SK-N-SH treated with all-trans-retinoic acid at 6 μM for 48 hours (cell line): Measurements from ENCODE around the gene MIB2.
"Not testable (repeated sequence)": the region's sequence is repeated elsewhere in the genome, so short reads cannot be mapped to it uniquely, and the experiment has no call there.

Experiments used
- ATAC-seq: fragments of 200-7000 bp; cut with Tn5 transposase; 3 replicates; pipeline ENCODE4 v1.9.1; 2020; ENCODE audit warnings: mild to moderate bottlenecking, moderate library complexity
- ARNTL ChIP-seq: fragments of 450-650 bp; formaldehyde crosslinking; IDR thresholded peaks from 2 replicates; pipeline ENCODE4 v1.5.0; 2020; ENCODE audit warnings: low read depth, mild to moderate bottlenecking, moderate library complexity, borderline replicate concordance
- BACH2 ChIP-seq: fragments of 250-450 bp; sonication (Bioruptor Pico); IDR thresholded peaks from 2 replicates; pipeline ENCODE4 v1.9.0; 2021; ENCODE audit warnings: mild to moderate bottlenecking, borderline replicate concordance
- CSDC2 ChIP-seq: fragments of 250-450 bp; sonication (Bioruptor Pico); IDR thresholded peaks from 2 replicates; pipeline ENCODE4 v1.5.0; 2020; ENCODE audit warnings: mild to moderate bottlenecking, moderate library complexity
- GLIS3 ChIP-seq: fragments of 250-450 bp; sonication (Bioruptor Pico); IDR thresholded peaks from 2 replicates; pipeline ENCODE4 v1.5.0; 2020; ENCODE audit warnings: mild to moderate bottlenecking, moderate library complexity
- ISL1 ChIP-seq: fragments of 250-450 bp; sonication (Bioruptor Pico); IDR thresholded peaks from 2 replicates; pipeline ENCODE4 v2.1.2; 2022; ENCODE audit warnings: mild to moderate bottlenecking, moderate library complexity
- PPARA ChIP-seq: fragments of 250-450 bp; sonication (Bioruptor Pico); IDR thresholded peaks from 2 replicates; pipeline ENCODE4 v1.5.0; 2020; ENCODE audit warnings: mild to moderate bottlenecking, borderline replicate concordance
- RARB ChIP-seq: fragments of 250-450 bp; sonication (Bioruptor Pico); IDR thresholded peaks from 2 replicates; pipeline ENCODE4 v1.8.0; 2021; ENCODE audit warnings: mild to moderate bottlenecking, moderate library complexity
- SNAI2 ChIP-seq: fragments of 250-450 bp; sonication (Bioruptor Pico); IDR thresholded peaks from 2 replicates; pipeline ENCODE4 v1.5.0; 2020; ENCODE audit warnings: mild to moderate bottlenecking, moderate library complexity
- TCF4 ChIP-seq: fragments of 250-450 bp; sonication (Bioruptor Pico); IDR thresholded peaks from 2 replicates; pipeline ENCODE4 v1.8.0; 2021; ENCODE audit warnings: mild to moderate bottlenecking, moderate library complexity, borderline replicate concordance
- TOX ChIP-seq: fragments of 250-450 bp; sonication (Bioruptor Pico); IDR thresholded peaks from 2 replicates; pipeline ENCODE4 v1.8.0; 2021; ENCODE audit warnings: mild to moderate bottlenecking, moderate library complexity, borderline replicate concordance
- ZFP3 ChIP-seq: fragments of 250-450 bp; sonication (Bioruptor Pico); IDR thresholded peaks from 2 replicates; pipeline ENCODE4 v1.5.0; 2020; ENCODE audit warnings: mild to moderate bottlenecking, moderate library complexity
- ZFP30 ChIP-seq: fragments of 450-650 bp; formaldehyde crosslinking; IDR thresholded peaks from 2 replicates; pipeline ENCODE4 v1.5.0; 2022; ENCODE audit warnings: mild to moderate bottlenecking, moderate library complexity
- ZNF8 ChIP-seq: fragments of 450-650 bp; formaldehyde crosslinking; IDR thresholded peaks from 2 replicates; pipeline ENCODE4 v1.5.0; 2020; ENCODE audit warnings: mild to moderate bottlenecking, moderate library complexity
- TF ChIP-seq, protein P1 (sequence below): fragments of 250-450 bp; sonication (Bioruptor Pico); IDR thresholded peaks from 2 replicates; pipeline ENCODE4 v1.5.1; 2021; ENCODE audit warnings: mild to moderate bottlenecking, moderate library complexity
- TF ChIP-seq, protein P2 (sequence below): fragments of 250-450 bp; sonication (Bioruptor Pico); IDR thresholded peaks from 2 replicates; pipeline ENCODE4 v1.8.0; 2021; ENCODE audit warnings: low read depth, mild to moderate bottlenecking, moderate library complexity, borderline replicate concordance
- TF ChIP-seq, protein P3 (sequence below): fragments of 250-450 bp; sonication (Bioruptor Pico); IDR thresholded peaks from 2 replicates; pipeline ENCODE4 v1.5.1; 2020; ENCODE audit warnings: low read depth, mild to moderate bottlenecking, moderate library complexity
- TF ChIP-seq, protein P4 (sequence below): fragments of 250-450 bp; sonication (Bioruptor Pico); IDR thresholded peaks from 2 replicates; pipeline ENCODE4 v1.8.0; 2020; ENCODE audit warnings: mild to moderate bottlenecking, moderate library complexity, borderline replicate concordance
- TF ChIP-seq, protein P5 (sequence below): fragments of 250-450 bp; sonication (Bioruptor Pico); IDR thresholded peaks from 2 replicates; pipeline ENCODE4 v1.5.0; 2020; ENCODE audit warnings: mild to moderate bottlenecking, moderate library complexity

Gene MIB2

DNA sequence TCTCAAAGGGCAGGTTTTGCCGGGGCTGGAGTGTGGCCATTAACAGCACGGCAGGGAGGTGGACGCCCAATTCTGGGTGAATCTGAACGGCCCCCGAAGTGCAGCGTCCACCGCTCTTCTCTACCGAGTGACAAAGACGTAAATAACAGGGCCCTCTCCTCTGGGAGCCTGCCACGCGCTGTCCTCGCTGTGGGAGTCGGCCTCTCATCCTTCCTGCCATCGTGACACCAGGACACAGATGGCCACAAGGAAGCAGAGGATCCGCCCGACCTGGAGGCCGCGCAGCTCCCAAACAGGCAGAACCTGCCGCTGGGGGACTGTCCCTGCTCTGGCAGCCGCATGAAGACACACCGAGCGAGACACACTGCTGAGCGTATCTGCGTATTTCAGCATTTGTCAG is 55.6 kb downstream of the MIB2 start:
- no peak for ATAC-seq
- TF ChIP-seq TCF4 (CRISPR knock-in tag) (no peak), PPARA (no peak), BACH2 (CRISPR knock-in tag) (no peak), GLIS3 (CRISPR knock-in tag) (no peak), ISL1 (CRISPR knock-in tag) (no peak), ARNTL (CRISPR knock-in tag) (no peak)
- TF ChIP-seq, protein P1, sequence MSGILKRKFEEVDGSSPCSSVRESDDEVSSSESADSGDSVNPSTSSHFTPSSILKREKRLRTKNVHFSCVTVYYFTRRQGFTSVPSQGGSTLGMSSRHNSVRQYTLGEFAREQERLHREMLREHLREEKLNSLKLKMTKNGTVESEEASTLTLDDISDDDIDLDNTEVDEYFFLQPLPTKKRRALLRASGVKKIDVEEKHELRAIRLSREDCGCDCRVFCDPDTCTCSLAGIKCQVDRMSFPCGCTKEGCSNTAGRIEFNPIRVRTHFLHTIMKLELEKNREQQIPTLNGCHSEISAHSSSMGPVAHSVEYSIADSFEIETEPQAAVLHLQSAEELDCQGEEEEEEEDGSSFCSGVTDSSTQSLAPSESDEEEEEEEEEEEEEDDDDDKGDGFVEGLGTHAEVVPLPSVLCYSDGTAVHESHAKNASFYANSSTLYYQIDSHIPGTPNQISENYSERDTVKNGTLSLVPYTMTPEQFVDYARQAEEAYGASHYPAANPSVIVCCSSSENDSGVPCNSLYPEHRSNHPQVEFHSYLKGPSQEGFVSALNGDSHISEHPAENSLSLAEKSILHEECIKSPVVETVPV (CRISPR knock-in tag): no peak
- TF ChIP-seq, protein P2, sequence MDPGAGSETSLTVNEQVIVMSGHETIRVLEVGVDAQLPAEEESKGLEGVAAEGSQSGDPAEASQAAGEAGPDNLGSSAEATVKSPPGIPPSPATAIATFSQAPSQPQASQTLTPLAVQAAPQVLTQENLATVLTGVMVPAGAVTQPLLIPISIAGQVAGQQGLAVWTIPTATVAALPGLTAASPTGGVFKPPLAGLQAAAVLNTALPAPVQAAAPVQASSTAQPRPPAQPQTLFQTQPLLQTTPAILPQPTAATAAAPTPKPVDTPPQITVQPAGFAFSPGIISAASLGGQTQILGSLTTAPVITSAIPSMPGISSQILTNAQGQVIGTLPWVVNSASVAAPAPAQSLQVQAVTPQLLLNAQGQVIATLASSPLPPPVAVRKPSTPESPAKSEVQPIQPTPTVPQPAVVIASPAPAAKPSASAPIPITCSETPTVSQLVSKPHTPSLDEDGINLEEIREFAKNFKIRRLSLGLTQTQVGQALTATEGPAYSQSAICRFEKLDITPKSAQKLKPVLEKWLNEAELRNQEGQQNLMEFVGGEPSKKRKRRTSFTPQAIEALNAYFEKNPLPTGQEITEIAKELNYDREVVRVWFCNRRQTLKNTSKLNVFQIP (CRISPR knock-in tag): no peak

DNA sequence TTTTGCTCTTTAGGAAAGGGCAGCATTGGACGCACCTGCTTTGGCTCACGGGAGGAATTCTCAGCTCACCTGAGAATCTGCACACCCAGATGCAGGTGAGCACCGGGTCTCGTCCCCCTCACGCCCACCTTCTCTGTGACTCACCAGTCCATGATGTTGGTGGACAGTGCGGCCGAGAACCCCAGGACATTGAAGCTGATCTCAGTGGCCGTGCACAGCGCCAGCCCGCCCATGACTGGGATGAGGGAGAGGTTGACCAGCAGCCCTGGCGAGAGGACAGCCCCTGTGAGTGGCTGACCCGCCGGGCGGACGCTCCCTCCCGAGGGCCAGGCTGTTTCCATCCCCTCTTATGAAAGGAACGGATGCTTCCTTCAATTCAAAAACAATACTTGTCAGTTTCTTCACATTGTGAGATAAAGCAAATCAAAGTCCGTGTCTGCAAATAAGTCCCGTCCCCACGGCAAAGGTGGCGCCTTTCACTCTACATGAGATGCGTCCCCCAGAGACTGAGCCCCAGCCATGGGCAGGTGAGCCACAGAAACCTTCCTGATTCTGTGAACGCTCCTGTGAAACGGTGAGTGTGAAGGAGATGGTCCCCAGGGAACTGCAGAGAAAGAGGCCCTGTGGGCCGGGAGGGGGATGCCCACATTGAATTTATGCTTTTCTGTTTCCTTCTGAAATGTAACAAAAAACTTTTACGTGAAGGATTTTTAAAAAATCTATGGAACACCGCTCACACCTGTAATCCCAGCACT is 56.2 kb downstream of the MIB2 start:
- TF ChIP-seq RARB (CRISPR knock-in tag) (no peak), ZFP30 (CRISPR knock-in tag) (no peak), ZFP3 (CRISPR knock-in tag) (no peak), ARNTL (CRISPR knock-in tag) (no peak), TOX (CRISPR knock-in tag) (no peak), SNAI2 (CRISPR knock-in tag) (no peak)
- TF ChIP-seq, protein P3, sequence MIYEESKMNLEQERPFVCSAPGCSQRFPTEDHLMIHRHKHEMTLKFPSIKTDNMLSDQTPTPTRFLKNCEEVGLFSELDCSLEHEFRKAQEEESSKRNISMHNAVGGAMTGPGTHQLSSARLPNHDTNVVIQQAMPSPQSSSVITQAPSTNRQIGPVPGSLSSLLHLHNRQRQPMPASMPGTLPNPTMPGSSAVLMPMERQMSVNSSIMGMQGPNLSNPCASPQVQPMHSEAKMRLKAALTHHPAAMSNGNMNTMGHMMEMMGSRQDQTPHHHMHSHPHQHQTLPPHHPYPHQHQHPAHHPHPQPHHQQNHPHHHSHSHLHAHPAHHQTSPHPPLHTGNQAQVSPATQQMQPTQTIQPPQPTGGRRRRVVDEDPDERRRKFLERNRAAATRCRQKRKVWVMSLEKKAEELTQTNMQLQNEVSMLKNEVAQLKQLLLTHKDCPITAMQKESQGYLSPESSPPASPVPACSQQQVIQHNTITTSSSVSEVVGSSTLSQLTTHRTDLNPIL (CRISPR knock-in tag): no peak
- TF ChIP-seq, protein P1 (CRISPR knock-in tag): no peak
- no peak for ATAC-seq

DNA sequence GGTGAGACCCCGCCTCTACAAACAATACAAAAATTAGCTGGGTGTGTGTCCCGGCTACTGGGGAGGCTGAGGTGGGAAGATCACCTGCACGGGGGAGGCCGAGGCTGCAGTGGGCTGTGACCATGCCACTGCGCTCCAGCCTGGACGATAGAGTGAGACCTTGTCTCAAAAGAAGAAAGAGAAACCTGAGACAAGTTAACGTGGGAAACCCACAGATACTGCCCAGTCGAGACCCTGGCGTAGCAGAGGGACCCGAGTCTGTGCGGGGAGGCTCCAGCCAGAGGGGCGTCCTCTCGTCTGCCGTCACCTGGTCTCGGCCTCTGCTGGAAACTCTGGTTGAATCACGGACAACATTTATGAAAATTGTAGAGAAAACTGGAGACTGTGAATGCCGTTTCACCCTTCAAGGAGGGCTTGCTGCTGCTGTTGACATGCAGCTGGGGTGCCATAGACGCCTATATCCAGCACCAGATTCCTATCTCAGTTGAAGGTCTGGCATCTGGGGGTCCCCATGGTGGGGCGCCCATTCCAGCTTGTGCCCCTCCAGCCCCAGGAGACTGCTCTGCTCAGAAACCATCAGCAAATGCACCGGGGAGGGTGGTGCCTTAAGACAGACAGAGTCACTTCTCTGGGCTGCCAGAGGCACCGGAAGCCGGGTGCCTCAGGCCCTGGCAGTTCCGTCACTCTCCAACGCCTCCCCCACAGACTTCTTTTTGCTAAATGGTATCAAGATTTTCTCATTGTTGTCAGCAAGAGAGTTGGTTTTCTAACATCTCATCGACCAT is 57.1 kb downstream of the MIB2 start:
- ATAC-seq: no peak
- TF ChIP-seq CSDC2 (no peak), TCF4 (CRISPR knock-in tag) (no peak), ZNF8 (no peak), SNAI2 (CRISPR knock-in tag) (no peak), TOX (CRISPR knock-in tag) (no peak), ZFP30 (CRISPR knock-in tag) (no peak), ARNTL (CRISPR knock-in tag) (no peak), ZFP3 (CRISPR knock-in tag) (no peak)
- TF ChIP-seq, protein P4, sequence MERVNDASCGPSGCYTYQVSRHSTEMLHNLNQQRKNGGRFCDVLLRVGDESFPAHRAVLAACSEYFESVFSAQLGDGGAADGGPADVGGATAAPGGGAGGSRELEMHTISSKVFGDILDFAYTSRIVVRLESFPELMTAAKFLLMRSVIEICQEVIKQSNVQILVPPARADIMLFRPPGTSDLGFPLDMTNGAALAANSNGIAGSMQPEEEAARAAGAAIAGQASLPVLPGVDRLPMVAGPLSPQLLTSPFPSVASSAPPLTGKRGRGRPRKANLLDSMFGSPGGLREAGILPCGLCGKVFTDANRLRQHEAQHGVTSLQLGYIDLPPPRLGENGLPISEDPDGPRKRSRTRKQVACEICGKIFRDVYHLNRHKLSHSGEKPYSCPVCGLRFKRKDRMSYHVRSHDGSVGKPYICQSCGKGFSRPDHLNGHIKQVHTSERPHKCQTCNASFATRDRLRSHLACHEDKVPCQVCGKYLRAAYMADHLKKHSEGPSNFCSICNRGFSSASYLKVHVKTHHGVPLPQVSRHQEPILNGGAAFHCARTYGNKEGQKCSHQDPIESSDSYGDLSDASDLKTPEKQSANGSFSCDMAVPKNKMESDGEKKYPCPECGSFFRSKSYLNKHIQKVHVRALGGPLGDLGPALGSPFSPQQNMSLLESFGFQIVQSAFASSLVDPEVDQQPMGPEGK (CRISPR knock-in tag): no peak
- TF ChIP-seq, protein P5, sequence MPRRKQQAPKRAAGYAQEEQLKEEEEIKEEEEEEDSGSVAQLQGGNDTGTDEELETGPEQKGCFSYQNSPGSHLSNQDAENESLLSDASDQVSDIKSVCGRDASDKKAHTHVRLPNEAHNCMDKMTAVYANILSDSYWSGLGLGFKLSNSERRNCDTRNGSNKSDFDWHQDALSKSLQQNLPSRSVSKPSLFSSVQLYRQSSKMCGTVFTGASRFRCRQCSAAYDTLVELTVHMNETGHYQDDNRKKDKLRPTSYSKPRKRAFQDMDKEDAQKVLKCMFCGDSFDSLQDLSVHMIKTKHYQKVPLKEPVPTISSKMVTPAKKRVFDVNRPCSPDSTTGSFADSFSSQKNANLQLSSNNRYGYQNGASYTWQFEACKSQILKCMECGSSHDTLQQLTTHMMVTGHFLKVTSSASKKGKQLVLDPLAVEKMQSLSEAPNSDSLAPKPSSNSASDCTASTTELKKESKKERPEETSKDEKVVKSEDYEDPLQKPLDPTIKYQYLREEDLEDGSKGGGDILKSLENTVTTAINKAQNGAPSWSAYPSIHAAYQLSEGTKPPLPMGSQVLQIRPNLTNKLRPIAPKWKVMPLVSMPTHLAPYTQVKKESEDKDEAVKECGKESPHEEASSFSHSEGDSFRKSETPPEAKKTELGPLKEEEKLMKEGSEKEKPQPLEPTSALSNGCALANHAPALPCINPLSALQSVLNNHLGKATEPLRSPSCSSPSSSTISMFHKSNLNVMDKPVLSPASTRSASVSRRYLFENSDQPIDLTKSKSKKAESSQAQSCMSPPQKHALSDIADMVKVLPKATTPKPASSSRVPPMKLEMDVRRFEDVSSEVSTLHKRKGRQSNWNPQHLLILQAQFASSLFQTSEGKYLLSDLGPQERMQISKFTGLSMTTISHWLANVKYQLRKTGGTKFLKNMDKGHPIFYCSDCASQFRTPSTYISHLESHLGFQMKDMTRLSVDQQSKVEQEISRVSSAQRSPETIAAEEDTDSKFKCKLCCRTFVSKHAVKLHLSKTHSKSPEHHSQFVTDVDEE: no peak
- TF ChIP-seq, protein P3 (CRISPR knock-in tag): no peak
- TF ChIP-seq, protein P1 (CRISPR knock-in tag): no peak
- TF ChIP-seq, all 23 proteins: peak for 0

GRCh38 chr1:1674806-1675205 is 59.5 kb downstream of the MIB2 start:
- ATAC-seq: not testable (repeated sequence)

DNA sequence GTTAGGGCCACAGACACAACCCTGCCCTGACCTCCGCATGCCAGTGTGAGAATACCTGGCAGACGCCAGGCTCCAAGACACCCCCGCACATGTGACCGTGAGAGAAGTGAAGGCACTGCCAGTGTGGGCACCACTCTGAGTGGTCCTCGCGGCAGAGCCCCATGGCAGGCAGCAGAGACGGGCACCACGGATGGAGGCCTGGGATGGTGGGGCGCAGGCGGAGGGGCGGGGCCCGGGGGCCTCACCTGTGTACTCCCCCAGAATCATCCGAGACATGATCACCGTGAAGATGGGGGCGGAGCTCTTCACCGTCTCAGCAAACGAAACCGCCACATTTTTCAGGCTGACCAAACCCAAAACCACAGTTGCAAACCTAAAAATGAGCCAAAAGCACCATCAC is 59.9 kb downstream of the MIB2 start:
- ATAC-seq: not testable (repeated sequence)
